Activated CD8-positive, alpha-beta memory T cell treated with anti-CD3 and anti-CD28 coated beads for 48 hours (primary cell): ENCODE results near the gene AGFG2.
A peak's percentile ranks its signal among the peaks of the same experiment; 100 is the strongest.

Experiments used
- DNase-seq, 3 experiments: peaks; one replicate each; pipeline ENCODE4 v3.0.0-alpha.2; 2020; ENCODE audit warnings: low read depth in 2 of 3, low spot score in 2 of 3

Gene AGFG2

GRCh38 chr7:100604976-100605911 lies 66.2 kb downstream of the AGFG2 start:
- no peak for DNase-seq

GRCh38 chr7:100606313-100606712 lies 67.3 kb downstream of the AGFG2 start:
- no peak for DNase-seq

GRCh38 chr7:100607111-100607510 lies 68.1 kb downstream of the AGFG2 start:
- no peak for DNase-seq

- no peak for DNase-seq
Observed at GRCh38 chr7:100609958-100610357, 71.0 kb downstream of the AGFG2 start.

GRCh38 chr7:100611983-100612729 lies 73.2 kb downstream of the AGFG2 start, which contains the start of gene MOSPD3:
Gene MOSPD3, plus strand, starts transcription at chr7:100612540. Its CDS starts 252 bp downstream, at chr7:100612792.
- peak; percentile 95 to 98 (median 97) for DNase-seq

- DNase-seq: no peak
Observed at GRCh38 chr7:100612730-100613390, 73.9 kb downstream of the AGFG2 start.

GRCh38 chr7:100613412-100614175 lies 74.6 kb downstream of the AGFG2 start:
- no peak for DNase-seq

GRCh38 chr7:100614308-100614861 lies 75.4 kb downstream of the AGFG2 start:
- DNase-seq: no peak
